HG03108 (cell line): ENCODE results near the gene TAF13.
"Not testable (repeated sequence)": the region's sequence is repeated elsewhere in the genome, so short reads cannot be mapped to it uniquely, and the experiment has no call there.

Source experiments
- ATAC-seq: cut with Tn5 transposase; IDR thresholded peaks from one replicate; pipeline ENCODE4 v1.9.1; 2021; ENCODE audit warnings: moderate library complexity; ENCODE audit not compliant: unreplicated experiment

The TAF13 gene

DNA sequence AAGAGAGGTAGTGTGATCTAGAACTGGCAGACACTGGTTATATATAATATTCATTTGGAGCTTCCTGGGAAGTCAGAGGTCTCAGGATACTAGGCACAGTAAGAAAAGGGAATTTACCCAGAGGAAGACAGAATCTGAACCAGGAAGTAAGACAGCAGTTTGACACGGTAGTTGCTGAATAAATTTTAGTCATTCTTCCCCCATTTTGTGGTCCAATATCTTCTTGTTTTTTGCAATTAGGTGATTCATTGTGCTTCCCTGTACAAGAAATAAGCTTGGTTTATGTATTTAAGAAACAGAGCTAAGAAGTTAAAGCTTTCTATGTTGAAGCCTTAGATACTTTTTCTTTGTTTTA lies 16.0 kb upstream of the TAF13 start:
- ATAC-seq: no peak

- ATAC-seq: peak; percentile 32
Observed at GRCh38 chr1:109091078-109091838, 15.5 kb upstream of the TAF13 start.

- ATAC-seq: peak; percentile 93
Observed at GRCh38 chr1:109090196-109091077, 14.6 kb upstream of the TAF13 start, which contains the start of gene TMEM167B. TSS of gene TMEM167B (plus strand) at chr1:109090764. CDS start at chr1:109090873, 109 bp downstream.

DNA sequence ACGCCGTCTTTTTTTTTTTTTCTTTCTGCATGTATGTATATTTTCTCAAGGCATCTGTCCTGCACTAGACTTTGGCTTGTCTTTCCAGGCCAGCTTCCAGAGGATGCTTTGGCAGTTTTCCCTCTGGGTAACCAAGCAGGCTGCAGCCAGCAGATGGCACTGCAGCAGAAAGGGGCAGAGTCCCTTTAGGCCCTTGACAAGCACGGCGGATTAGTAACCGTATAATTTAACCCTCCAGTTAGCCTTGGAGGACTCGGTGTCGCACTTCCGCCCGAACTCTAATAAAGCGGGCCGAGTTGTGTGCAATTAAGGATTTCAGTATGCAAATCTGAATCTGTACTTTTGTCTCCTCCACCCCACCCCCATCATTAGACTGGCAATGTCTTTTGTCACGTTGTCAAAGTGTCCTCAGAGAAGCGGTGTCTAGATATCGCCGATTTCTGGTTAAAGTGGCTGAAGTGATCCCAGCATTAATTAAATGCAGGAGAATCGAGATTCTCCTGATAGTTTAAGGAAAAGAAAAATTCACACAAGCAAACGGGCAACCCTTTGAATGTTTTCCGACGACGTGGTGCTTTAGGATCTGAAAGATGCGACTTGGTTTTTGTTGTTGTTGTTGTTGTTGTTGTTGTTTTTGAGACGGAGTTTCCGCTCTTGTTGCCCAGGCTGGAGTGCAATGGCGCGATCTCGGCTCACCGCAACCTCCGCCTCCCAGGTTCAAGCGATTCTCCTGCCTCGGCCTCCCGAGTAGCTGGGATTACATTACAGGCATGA lies 13.6 kb upstream of the TAF13 start:
- ATAC-seq: no peak

- ATAC-seq: no peak
Observed at GRCh38 chr1:109084563-109085517, 9.0 kb upstream of the TAF13 start.

GRCh38 chr1:109083923-109084322 lies 8.1 kb upstream of the TAF13 start:
- no peak for ATAC-seq

GRCh38 chr1:109083501-109083900 lies 7.7 kb upstream of the TAF13 start:
- no peak for ATAC-seq

DNA sequence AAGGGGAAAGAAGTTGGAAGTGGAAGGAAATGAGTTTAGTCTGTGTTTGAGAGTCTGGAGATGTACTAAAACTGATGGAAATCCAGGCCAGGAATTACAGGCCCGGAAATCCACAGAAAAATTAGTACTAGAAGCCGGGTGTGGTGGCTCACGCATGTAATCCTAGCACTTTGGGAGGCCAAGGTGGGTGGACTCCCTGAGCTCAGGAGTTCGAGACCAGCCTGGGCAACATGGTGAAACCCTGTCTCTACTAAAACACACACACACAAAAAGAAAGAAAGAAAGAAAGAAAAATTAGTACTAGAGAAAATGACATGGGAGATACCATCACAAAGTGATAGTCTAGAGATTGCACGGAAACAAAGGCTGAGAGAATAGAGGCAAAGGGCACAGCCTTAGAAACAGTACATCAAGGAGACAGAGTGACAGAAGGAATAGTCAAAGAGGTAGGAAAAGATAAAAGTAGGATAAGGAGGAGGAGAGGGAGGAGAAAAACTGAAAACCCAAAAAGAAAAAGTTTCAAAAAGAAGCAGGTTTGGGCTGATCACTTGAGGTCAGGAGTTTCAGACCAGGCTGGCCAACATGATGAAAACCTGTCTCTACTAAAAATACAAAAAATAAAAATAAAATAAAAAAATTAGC lies 4.8 kb upstream of the TAF13 start:
- ATAC-seq: no peak

DNA sequence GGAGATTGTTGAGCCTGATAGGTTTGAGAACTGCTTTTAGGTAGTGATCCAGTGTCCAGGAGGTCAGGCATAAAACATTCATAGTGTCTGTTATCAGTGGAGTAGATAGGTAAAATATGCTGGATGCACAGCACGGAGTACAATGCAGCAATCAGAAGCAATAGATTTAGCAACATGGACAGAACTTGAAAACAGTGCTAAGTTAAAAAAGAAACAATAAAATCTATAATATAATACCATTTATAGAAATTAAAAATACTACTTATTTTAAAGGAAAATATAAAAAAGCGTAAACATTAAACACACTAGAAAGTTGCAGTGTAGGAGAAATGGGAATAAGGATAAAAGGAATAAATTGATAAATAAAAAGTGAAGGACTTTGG lies 3.4 kb upstream of the TAF13 start:
- ATAC-seq: no peak

- no peak for ATAC-seq
Observed at GRCh38 chr1:109078317-109078716, 2.5 kb upstream of the TAF13 start.

- ATAC-seq: no peak
Observed at GRCh38 chr1:109069294-109069693, 6.5 kb downstream of the TAF13 start.

GRCh38 chr1:109067883-109068282 lies 7.9 kb downstream of the TAF13 start:
- no peak for ATAC-seq

DNA sequence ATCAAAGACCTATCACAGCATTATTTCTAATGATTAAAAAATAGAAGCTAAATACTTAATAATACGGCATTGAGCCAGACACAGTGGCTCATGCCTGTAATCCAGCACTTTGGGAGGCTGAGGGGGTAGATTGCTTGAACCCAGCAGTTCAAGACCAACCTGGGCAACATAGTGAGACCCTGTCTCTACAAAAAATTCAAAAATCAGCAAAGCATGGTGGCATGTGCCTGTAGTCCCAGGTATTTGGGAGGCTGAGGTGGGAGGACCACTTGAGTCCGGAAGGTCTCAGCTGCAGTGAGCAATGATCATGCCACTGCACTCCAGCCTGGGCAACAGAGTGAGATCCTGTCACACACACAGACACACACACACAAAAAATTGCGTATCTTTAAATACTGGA lies 10.7 kb downstream of the TAF13 start:
- ATAC-seq: no peak

DNA sequence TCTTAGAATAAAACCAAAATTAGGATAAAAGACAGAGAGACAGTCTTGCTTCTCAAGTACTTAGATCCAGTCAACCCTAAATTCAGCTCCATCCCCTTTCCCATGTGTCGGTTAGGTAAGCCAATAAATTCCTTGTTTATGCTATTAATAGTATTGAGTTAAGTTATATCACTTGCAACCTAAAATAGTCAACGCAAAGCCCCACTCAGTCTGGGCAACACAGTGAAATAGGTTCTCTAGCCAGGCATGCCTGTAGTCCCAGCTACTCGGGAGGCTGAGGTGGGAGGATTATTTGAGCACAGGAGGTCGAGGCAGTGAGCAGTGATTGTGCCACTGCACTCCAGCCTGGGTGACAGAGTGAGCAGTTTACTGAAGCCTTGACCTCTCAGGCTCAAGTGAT lies 14.6 kb downstream of the TAF13 start:
- ATAC-seq: no peak

- no peak for ATAC-seq
Observed at GRCh38 chr1:109060707-109061106, 15.1 kb downstream of the TAF13 start.

GRCh38 chr1:109059026-109059425 lies 16.8 kb downstream of the TAF13 start:
- no peak for ATAC-seq

- ATAC-seq: no peak
Observed at GRCh38 chr1:109056064-109056463, 19.7 kb downstream of the TAF13 start.

GRCh38 chr1:109052145-109052544 lies 23.7 kb downstream of the TAF13 start:
- not testable (repeated sequence) for ATAC-seq

GRCh38 chr1:109050228-109050995 lies 25.4 kb downstream of the TAF13 start:
- no peak for ATAC-seq
